Measurements from ENCODE around the gene ORMDL1.

ORMDL1 gene

GRCh38 chr2:189783927-189784867, at the start of gene ORMDL1, which contains the start of gene PMS1:
ORMDL1 (minus strand) TSS chr2:189784339; CDS start chr2:189782595, 1,744 bp downstream.
PMS1 (plus strand) TSS chr2:189784450; CDS start chr2:189791810, 7,360 bp downstream.
- DNase-seq (ENCODE audit: low read depth in 2 of 2), result peak; percentile 86 to 93

- DNase-seq (ENCODE audit: low read depth in 2 of 2), result no peak
These were observed 46.4 kb upstream of the ORMDL1 start for GRCh38 chr2:189830510-189830909.

- no peak for DNase-seq (ENCODE audit: low read depth in 2 of 2)
These were observed 45.1 kb upstream of the ORMDL1 start for GRCh38 chr2:189829102-189829833.

GRCh38 chr2:189826039-189826438, 41.9 kb upstream of the ORMDL1 start:
- no peak for DNase-seq (ENCODE audit: low read depth in 2 of 2)

- DNase-seq (ENCODE audit: low read depth in 2 of 2), result no peak
These were observed 40.7 kb upstream of the ORMDL1 start for GRCh38 chr2:189824694-189825396.

- DNase-seq (ENCODE audit: low read depth in 2 of 2), result no peak
These were observed 38.0 kb upstream of the ORMDL1 start for GRCh38 chr2:189821953-189822748.

- DNase-seq (ENCODE audit: low read depth in 2 of 2), result no peak
These were observed 35.2 kb upstream of the ORMDL1 start for GRCh38 chr2:189819297-189819704.

GRCh38 chr2:189818249-189819038, 34.3 kb upstream of the ORMDL1 start:
- no peak for DNase-seq (ENCODE audit: low read depth in 2 of 2)

- DNase-seq (ENCODE audit: low read depth in 2 of 2), result no peak
These were observed 19.3 kb upstream of the ORMDL1 start for GRCh38 chr2:189803431-189803830.

- DNase-seq (ENCODE audit: low read depth in 2 of 2), result no peak
These were observed 18.3 kb upstream of the ORMDL1 start for GRCh38 chr2:189802396-189802912.

- no peak for DNase-seq (ENCODE audit: low read depth in 2 of 2)
These were observed 15.4 kb upstream of the ORMDL1 start for GRCh38 chr2:189799531-189799930.

GRCh38 chr2:189799030-189799331, 14.8 kb upstream of the ORMDL1 start:
- no peak for DNase-seq (ENCODE audit: low read depth in 2 of 2)

GRCh38 chr2:189798312-189799029, 14.3 kb upstream of the ORMDL1 start:
- DNase-seq (ENCODE audit: low read depth in 2 of 2), result no peak

- DNase-seq (ENCODE audit: low read depth in 2 of 2), result no peak
These were observed 13.8 kb upstream of the ORMDL1 start for GRCh38 chr2:189797902-189798301.

- DNase-seq (ENCODE audit: low read depth in 2 of 2), result no peak
These were observed 10.2 kb upstream of the ORMDL1 start for GRCh38 chr2:189794310-189794709.

GRCh38 chr2:189791338-189792042, 7.4 kb upstream of the ORMDL1 start:
- DNase-seq (ENCODE audit: low read depth in 2 of 2), result no peak

GRCh38 chr2:189783451-189783926, 650 bp downstream of the ORMDL1 start:
- no peak for DNase-seq (ENCODE audit: low read depth in 2 of 2)

GRCh38 chr2:189782221-189782671, 1.9 kb downstream of the ORMDL1 start:
- DNase-seq (ENCODE audit: low read depth in 2 of 2), result no peak

GRCh38 chr2:189772212-189772611, 11.9 kb downstream of the ORMDL1 start:
- DNase-seq (ENCODE audit: low read depth in 2 of 2), result no peak
